Fibroblast of pulmonary artery (primary cell): ENCODE data around the gene MCM6.
A peak's percentile ranks its signal among the peaks of the same experiment; 100 is the strongest.

Experiments used
- DNase-seq: peaks from one replicate; pipeline ENCODE4 v3.0.0-alpha.2; 2010; ENCODE audit warnings: low read depth
- H3K4me3 ChIP-seq: replicated peaks from 2 replicates; pipeline ENCODE4 v1.5.1; 2011; ENCODE audit warnings: low read depth, mild to moderate bottlenecking, control low read depth, low read length, moderate library complexity
- CTCF ChIP-seq: IDR thresholded peaks from 2 replicates; pipeline ENCODE4 v1.5.1; 2011; ENCODE audit warnings: mild to moderate bottlenecking, control low read depth, low read length, inconsistent platforms; ENCODE audit errors: missing control alignments

Gene MCM6

GRCh38 chr2:135825131-135825530 lies 51.1 kb downstream of the MCM6 start:
- DNase-seq: no peak
- TF ChIP-seq CTCF: no peak
- H3K4me3 ChIP-seq: no peak overlapping the region

- DNase-seq: no peak
- no peak overlapping the region for H3K4me3 ChIP-seq
- no peak for TF ChIP-seq CTCF
Measured at GRCh38 chr2:135822855-135823254, 53.4 kb downstream of the MCM6 start.

- H3K4me3 ChIP-seq: no peak overlapping the region
- TF ChIP-seq CTCF: no peak
- no peak for DNase-seq
Measured at GRCh38 chr2:135821190-135821589, 55.1 kb downstream of the MCM6 start.

- no peak for DNase-seq
- H3K4me3 ChIP-seq: no peak overlapping the region
- no peak for TF ChIP-seq CTCF
Measured at GRCh38 chr2:135820003-135820618, 56.1 kb downstream of the MCM6 start.

GRCh38 chr2:135818937-135819610 lies 57.2 kb downstream of the MCM6 start:
- H3K4me3 ChIP-seq: no peak overlapping the region
- peak; percentile 48 for TF ChIP-seq CTCF
- peak; percentile 35 for DNase-seq

GRCh38 chr2:135817951-135818350 lies 58.3 kb downstream of the MCM6 start:
- TF ChIP-seq CTCF: no peak
- H3K4me3 ChIP-seq: no peak overlapping the region
- DNase-seq: no peak

GRCh38 chr2:135817466-135817865 lies 58.8 kb downstream of the MCM6 start:
- no peak for TF ChIP-seq CTCF
- no peak for DNase-seq
- no peak overlapping the region for H3K4me3 ChIP-seq
